Breast epithelium (tissue), 3 donors: ENCODE measurements around the gene FSTL4.

Experiments used
- POLR2A ChIP-seq: fragments of 450-650 bp; IDR thresholded peaks from one replicate; pipeline ENCODE4 v1.6.1; 2016; ENCODE audit warnings: antibody characterized with exemption, mild to moderate bottlenecking, moderate library complexity
- POLR2AphosphoS5 ChIP-seq, 3 donors: sonication (generic); formaldehyde crosslinking; IDR thresholded peaks; one replicate each; pipeline ENCODE4 v1.6.1; 2017; ENCODE audit warnings: antibody characterized with exemption in 3 of 3
- TF ChIP-seq, protein P1 (sequence below), 3 donors: fragments of 450-650 bp; IDR thresholded peaks; one replicate each; pipeline ENCODE4 v1.5.1; 2016 to 2017; ENCODE audit warnings: antibody characterized with exemption in 3 of 3, mild to moderate bottlenecking in 3 of 3, moderate library complexity in 3 of 3

DNA sequence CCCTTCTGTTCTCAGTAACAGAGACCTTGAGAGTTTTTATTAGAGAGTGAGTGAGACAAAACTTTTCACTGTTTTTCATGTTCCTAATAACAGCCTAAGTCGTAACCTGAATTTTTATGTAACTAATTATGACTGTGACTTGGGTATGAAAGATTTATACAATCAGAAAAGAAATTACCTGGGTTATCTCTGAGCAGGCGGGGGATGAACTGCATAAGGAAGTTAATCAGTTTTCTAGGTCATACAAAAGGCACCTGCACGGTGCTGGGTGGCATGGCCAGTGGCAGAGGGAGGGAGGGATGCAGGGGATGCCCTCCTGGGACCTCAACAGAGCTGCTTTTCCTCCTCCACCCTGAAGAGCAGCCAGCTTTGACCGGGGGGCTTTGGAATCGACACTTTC, 340.7 kb downstream of the FSTL4 start:
- TF ChIP-seq POLR2A: no peak
- TF ChIP-seq, protein P1, sequence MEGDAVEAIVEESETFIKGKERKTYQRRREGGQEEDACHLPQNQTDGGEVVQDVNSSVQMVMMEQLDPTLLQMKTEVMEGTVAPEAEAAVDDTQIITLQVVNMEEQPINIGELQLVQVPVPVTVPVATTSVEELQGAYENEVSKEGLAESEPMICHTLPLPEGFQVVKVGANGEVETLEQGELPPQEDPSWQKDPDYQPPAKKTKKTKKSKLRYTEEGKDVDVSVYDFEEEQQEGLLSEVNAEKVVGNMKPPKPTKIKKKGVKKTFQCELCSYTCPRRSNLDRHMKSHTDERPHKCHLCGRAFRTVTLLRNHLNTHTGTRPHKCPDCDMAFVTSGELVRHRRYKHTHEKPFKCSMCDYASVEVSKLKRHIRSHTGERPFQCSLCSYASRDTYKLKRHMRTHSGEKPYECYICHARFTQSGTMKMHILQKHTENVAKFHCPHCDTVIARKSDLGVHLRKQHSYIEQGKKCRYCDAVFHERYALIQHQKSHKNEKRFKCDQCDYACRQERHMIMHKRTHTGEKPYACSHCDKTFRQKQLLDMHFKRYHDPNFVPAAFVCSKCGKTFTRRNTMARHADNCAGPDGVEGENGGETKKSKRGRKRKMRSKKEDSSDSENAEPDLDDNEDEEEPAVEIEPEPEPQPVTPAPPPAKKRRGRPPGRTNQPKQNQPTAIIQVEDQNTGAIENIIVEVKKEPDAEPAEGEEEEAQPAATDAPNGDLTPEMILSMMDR (IDR thresholded peaks at IDR 0.05): no peak
- TF ChIP-seq POLR2AphosphoS5 (IDR thresholded peaks at IDR 0.05): no peak
